ENCODE data around the gene CXCL10. TPM values are rescaled to one million over a fixed set of nuclear protein-coding genes. Genes with fewer than 3 reads are reported as not detected.

CXCL10 gene
- total RNA-seq, 2 donors from 2014 or later: 0.28 TPM; not detected in 1

DNA sequence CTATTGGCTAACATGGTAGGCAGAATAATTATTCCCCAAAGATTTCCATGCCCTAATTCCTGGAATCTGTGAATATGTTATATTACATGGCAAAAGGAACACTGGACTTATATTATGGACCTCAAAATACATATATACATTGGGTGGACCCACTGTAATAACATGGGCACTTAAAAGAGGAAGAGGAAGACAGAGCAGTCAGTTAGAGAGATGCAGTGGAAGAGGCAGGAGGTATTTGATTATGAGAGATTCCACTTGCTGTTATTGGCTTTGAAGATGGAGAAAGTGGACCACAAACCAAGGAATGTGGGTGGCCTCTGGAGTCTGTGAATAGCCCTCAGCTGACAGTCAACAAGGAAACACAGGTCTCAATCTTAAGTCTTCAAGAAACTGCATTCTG lies 37.2 kb upstream of the CXCL10 start:
- no peaks in the 10 kb centered on the region for H3K4me1 ChIP-seq
- no peak for TF ChIP-seq CTCF (IDR thresholded peaks at IDR 0.05)
- H3K27me3 ChIP-seq: no peaks in the 10 kb centered on the region
- no peaks in the 10 kb centered on the region for H3K9me3 ChIP-seq
- DNase-seq (ENCODE audit: low spot score): no peak
- H3K36me3 ChIP-seq: no peaks in the 10 kb centered on the region
- no peak overlapping the region for H3K27ac ChIP-seq
- no peak overlapping the region for H3K4me3 ChIP-seq

- Histone ChIP-seq H3K9me3 (no peaks in the 10 kb centered on the region), H3K36me3 (no peaks in the 10 kb centered on the region), H3K27me3 (no peaks in the 10 kb centered on the region), H3K4me1 (no peaks in the 10 kb centered on the region), H3K4me3 (no peak overlapping the region), H3K27ac (no peak overlapping the region)
- no peak for DNase-seq (ENCODE audit: low spot score)
- TF ChIP-seq CTCF (IDR thresholded peaks at IDR 0.05): no peak
Measured at GRCh38 chr4:76059750-76060149, 36.5 kb upstream of the CXCL10 start.

DNA sequence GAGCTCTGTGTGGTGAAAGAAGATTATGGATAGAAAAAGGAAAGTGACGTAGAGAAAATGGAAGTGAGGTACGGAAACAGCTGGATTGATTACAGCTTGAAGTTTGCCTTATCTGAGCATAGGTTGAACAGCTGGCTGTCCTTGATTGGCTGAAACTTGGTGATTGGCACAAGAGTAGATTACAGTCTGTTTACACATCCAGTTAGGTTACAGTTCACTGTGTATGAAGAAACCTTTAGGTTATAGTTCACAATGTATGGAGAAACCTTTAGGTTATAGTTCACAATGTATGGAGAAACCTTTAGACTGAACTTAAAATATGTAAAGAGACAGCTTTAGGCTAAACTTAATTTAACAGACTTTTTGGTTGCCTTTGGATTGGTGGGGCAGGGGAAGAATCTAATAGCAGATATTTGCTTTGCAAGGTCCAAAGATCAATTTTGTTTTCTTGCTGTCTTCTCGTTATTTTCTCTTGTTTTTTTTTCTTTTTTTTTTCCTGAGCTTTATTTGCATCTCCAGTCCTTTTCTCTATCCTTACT lies 35.7 kb upstream of the CXCL10 start:
- no peaks in the 10 kb centered on the region for H3K9me3 ChIP-seq
- no peak for TF ChIP-seq CTCF (IDR thresholded peaks at IDR 0.05)
- H3K27me3 ChIP-seq: no peaks in the 10 kb centered on the region
- no peak overlapping the region for H3K27ac ChIP-seq
- DNase-seq (ENCODE audit: low spot score): no peak
- H3K36me3 ChIP-seq: no peaks in the 10 kb centered on the region
- H3K4me1 ChIP-seq: no peaks in the 10 kb centered on the region
- H3K4me3 ChIP-seq: no peak overlapping the region

GRCh38 chr4:76058302-76058701 lies 35.0 kb upstream of the CXCL10 start:
- Histone ChIP-seq H3K9me3 (no peaks in the 10 kb centered on the region), H3K27ac (no peak overlapping the region), H3K36me3 (no peaks in the 10 kb centered on the region), H3K4me3 (no peak overlapping the region), H3K4me1 (no peaks in the 10 kb centered on the region), H3K27me3 (no peaks in the 10 kb centered on the region)
- DNase-seq (ENCODE audit: low spot score): no peak
- no peak for TF ChIP-seq CTCF (IDR thresholded peaks at IDR 0.05)

DNA sequence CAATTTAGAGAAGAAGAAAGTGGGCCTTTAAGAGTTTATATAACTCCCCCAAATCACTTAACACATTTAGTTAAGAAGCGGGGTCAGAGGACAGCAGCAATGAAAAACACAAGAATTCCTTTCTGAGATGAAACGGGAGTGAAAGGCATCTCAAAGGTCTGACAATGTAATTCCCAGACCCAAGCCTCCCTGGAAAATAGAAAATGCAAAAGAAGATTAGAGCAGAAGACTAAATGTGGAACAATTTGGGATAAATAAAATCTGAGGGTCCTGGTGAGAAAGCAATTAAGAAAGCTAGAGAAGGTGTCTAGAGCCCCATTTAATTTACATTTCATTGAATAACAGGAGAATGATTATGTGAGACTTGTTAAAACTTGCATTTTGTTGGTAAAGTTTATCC lies 32.1 kb upstream of the CXCL10 start:
- TF ChIP-seq CTCF (IDR thresholded peaks at IDR 0.05): no peak

GRCh38 chr4:76055016-76055415 lies 31.7 kb upstream of the CXCL10 start:
- Histone ChIP-seq H3K4me3 (no peak overlapping the region), H3K9me3 (no peaks in the 10 kb centered on the region), H3K36me3 (no peaks in the 10 kb centered on the region), H3K27ac (no peak overlapping the region), H3K27me3 (no peaks in the 10 kb centered on the region), H3K4me1 (no peaks in the 10 kb centered on the region)
- no peak for TF ChIP-seq CTCF (IDR thresholded peaks at IDR 0.05)
- DNase-seq (ENCODE audit: low spot score): no peak

More for the DNA sequence above, 32.1 kb upstream of the CXCL10 start:
- DNase-seq (ENCODE audit: low spot score): no peak
- Histone ChIP-seq H3K27me3 (no peaks in the 10 kb centered on the region), H3K4me3 (no peak overlapping the region), H3K9me3 (no peaks in the 10 kb centered on the region), H3K27ac (no peak overlapping the region), H3K36me3 (no peaks in the 10 kb centered on the region), H3K4me1 (no peaks in the 10 kb centered on the region)

Measured in right atrium auricular region (tissue), 2 donors.